Activated naive CD4-positive, alpha-beta T cell treated with anti-CD3 and anti-CD28 coated beads for 36 hours (primary cell): ENCODE results near the gene RER1. TPM values are rescaled to one million over a fixed set of nuclear protein-coding genes. Genes with fewer than 3 reads are reported as not detected.

Experiments used
- CTCF ChIA-PET: fragments of 350-600 bp; sonication (Branson Sonifier 250); formaldehyde crosslinking; loops from one replicate; lab custom pipeline; 2021; ENCODE audit warnings: antibody characterized with exemption; lab: Charles Lee
- DNase-seq: peaks from one replicate; pipeline ENCODE4 v3.0.0-alpha.2; 2020
- H3K27ac Mint-ChIP-seq: one replicate; pipeline ENCODE4 v1.8.0; 2021; ENCODE audit warnings: mild to moderate bottlenecking, mixed read lengths
- H3K27me3 Mint-ChIP-seq: one replicate; pipeline ENCODE4 v1.8.0; 2021; ENCODE audit warnings: low read depth, mixed read lengths
- H3K36me3 Mint-ChIP-seq: one replicate; pipeline ENCODE4 v1.8.0; 2021; ENCODE audit warnings: low read depth, mixed read lengths
- H3K4me1 Mint-ChIP-seq: one replicate; pipeline ENCODE4 v1.8.0; 2021; ENCODE audit warnings: low read depth, mixed read lengths
- H3K4me3 Mint-ChIP-seq: one replicate; pipeline ENCODE4 v1.8.0; 2021; ENCODE audit warnings: mild to moderate bottlenecking, moderate library complexity, mixed read lengths
- H3K9me3 Mint-ChIP-seq: one replicate; pipeline ENCODE4 v1.8.0; 2021; ENCODE audit warnings: mixed read lengths
- intact Hi-C: fragments of 100-400 bp; cut with micrococcal nuclease; formaldehyde crosslinking; loops from one replicate; pipeline ENCODE4 v1.15.1; 2023
- total RNA-seq, 2 experiments: library from RNA; stranded (reverse); gene quantifications; one replicate each; pipeline ENCODE4 v1.2.3, GENCODE V29; 2021

The RER1 gene
- total RNA-seq, 2 experiments from 2014 or later, result 115 to 124 TPM

DNA sequence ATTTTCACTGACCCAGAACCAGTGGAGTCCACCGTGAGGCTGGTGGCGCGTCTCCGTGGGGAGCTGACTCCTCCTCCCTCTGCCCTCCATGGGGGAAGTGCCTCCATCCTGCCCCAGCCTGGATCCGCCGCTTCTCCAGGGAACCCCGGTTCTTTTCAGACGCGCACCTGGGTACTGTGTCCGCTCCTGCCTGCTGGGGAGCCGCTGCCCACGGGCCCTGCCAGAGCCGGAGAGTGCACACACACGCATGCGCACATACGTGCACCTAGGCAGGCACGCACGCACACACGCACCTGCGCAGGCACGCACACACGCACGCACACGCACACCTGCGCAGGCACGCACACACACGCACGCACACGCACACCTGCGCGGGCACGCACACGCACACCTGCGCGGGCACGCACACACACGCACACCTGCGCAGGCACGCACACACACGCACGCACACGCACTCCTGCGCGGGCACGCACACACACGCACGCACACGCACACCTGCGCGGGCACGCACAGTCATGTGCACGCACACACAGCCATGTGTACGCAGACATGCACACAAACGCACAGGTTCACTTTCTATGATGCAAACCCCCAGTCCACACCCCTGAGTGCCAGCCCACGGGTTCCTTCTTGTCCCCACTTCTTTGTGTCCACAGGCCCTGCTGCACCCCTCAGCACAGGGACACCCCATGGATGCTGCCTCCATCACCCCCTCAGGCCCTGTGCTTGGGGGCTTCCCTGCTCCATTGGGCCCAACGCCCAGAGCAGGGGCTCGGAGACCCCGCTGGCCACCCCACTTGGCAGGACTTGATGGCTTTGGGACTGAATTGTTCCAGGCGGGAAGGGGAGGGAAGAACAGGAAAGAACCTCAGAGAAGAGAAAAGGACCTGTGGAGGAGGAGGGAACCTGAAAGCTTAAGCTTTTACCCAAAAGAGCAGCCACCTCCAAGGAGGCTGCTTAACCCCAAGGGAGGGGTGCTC lies 43.0 kb upstream of the RER1 start:
- CTCF ChIA-PET, result no interaction called here
- Mint-ChIP-seq H3K27ac (no peak overlapping the region), H3K4me3 (no peak overlapping the region), H3K27me3 (no peaks in the 10 kb centered on the region), H3K9me3 (no peaks in the 10 kb centered on the region), H3K36me3 (no peaks in the 10 kb centered on the region), H3K4me1 (no peaks in the 10 kb centered on the region)
- no peak for DNase-seq
- intact Hi-C loops, result no loop called here

GRCh38 chr1:2349806-2350205 lies 41.8 kb upstream of the RER1 start:
- intact Hi-C loops, result no loop called here
- H3K9me3 Mint-ChIP-seq, result no peaks in the 10 kb centered on the region
- CTCF ChIA-PET, result no interaction called here

GRCh38 chr1:2350501-2350900 lies 41.1 kb upstream of the RER1 start:
- H3K27me3 Mint-ChIP-seq, result no peaks in the 10 kb centered on the region
- no peak for DNase-seq
- no peaks in the 10 kb centered on the region for H3K9me3 Mint-ChIP-seq
- CTCF ChIA-PET, result no interaction called here
- intact Hi-C loops, result no loop called here
- H3K4me1 Mint-ChIP-seq, result no peaks in the 10 kb centered on the region
- no peaks in the 10 kb centered on the region for H3K36me3 Mint-ChIP-seq
- no peak overlapping the region for H3K27ac Mint-ChIP-seq
- H3K4me3 Mint-ChIP-seq, result no peak overlapping the region

More at GRCh38 chr1:2349806-2350205, 41.8 kb upstream of the RER1 start:
- Mint-ChIP-seq H3K27ac (no peak overlapping the region), H3K36me3 (no peaks in the 10 kb centered on the region), H3K4me3 (no peak overlapping the region), H3K4me1 (no peaks in the 10 kb centered on the region), H3K27me3 (no peaks in the 10 kb centered on the region)
- DNase-seq, result no peak

DNA sequence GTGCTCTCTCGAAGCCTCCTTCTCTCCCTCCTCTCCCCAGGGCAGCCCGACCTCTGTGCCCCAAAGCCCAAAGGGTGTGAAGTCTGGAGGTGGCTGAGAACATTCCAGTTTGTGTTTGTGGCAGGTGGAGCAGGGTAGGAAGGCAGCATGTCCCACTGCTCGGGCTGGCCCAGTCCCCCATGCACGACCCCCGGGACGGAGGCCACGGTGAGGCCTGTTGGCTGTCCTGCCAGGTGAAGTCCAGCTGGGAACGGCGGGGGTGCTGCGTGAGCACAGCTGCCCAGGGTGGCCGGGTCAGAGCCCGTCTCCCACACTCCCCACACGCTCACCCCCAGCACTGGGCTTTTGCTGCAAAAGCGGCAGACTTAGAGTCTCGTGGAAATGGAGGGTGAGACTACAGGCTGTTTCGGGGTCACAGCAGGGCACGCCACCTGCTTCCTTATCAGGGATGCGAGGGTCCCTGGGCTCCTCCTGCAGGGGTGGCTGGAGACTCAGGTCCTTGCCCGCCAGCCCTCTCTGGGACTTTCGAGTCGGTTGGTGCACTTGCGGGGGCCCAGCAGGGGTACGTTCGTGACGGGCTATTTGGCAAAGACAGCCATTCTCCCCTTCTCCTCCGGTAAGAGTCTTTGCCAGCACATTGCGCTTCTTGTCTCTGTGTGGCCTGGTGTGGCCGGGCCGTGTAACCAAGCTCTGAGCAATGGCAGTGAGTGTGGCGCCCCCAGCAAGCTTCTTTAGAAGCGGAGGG lies 40.6 kb upstream of the RER1 start:
- no peak overlapping the region for H3K4me3 Mint-ChIP-seq
- intact Hi-C loops, result no loop called here
- CTCF ChIA-PET, result no interaction called here
- no peak for DNase-seq
- no peaks in the 10 kb centered on the region for H3K27me3 Mint-ChIP-seq
- no peaks in the 10 kb centered on the region for H3K4me1 Mint-ChIP-seq
- H3K36me3 Mint-ChIP-seq, result no peaks in the 10 kb centered on the region
- H3K9me3 Mint-ChIP-seq, result no peaks in the 10 kb centered on the region
- H3K27ac Mint-ChIP-seq, result no peak overlapping the region

DNA sequence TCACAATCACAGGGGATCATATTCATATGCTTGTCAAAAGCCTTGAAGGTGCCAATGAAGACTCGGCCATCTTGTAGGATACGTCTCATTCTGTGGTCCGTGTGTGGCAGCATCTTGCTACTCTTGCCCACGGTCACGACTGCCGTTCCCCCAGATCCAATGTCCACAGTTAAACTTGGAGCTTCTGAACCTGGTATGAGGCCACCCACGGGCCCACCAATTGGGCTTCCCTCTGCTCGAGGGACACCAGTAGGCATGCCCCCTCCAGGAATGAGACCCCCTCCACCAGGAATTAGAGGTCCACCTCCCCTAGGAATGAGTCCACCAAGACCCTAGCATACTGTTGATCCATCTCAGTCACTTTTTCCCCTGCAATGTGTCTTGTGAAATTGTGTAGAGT lies 39.9 kb upstream of the RER1 start:
- no peak for DNase-seq
- H3K27ac Mint-ChIP-seq, result no peak overlapping the region
- H3K36me3 Mint-ChIP-seq, result no peaks in the 10 kb centered on the region
- H3K27me3 Mint-ChIP-seq, result no peaks in the 10 kb centered on the region
- CTCF ChIA-PET, result no interaction called here
- no peaks in the 10 kb centered on the region for H3K9me3 Mint-ChIP-seq
- intact Hi-C loops, result no loop called here
- no peak overlapping the region for H3K4me3 Mint-ChIP-seq
- no peaks in the 10 kb centered on the region for H3K4me1 Mint-ChIP-seq

GRCh38 chr1:2352341-2352896 lies 39.2 kb upstream of the RER1 start:
- Mint-ChIP-seq H3K36me3 (no peaks in the 10 kb centered on the region), H3K9me3 (no peaks in the 10 kb centered on the region), H3K27me3 (no peaks in the 10 kb centered on the region), H3K4me3 (no peak overlapping the region), H3K4me1 (no peaks in the 10 kb centered on the region), H3K27ac (no peak overlapping the region)
- CTCF ChIA-PET, result no interaction called here
- no peak for DNase-seq
- intact Hi-C loops, result no loop called here

- Mint-ChIP-seq H3K4me1 (no peaks in the 10 kb centered on the region), H3K4me3 (no peak overlapping the region), H3K36me3 (no peaks in the 10 kb centered on the region), H3K27ac (no peak overlapping the region), H3K27me3 (no peaks in the 10 kb centered on the region), H3K9me3 (no peaks in the 10 kb centered on the region)
- DNase-seq, result no peak
- intact Hi-C loops, result no loop called here
- CTCF ChIA-PET, result no interaction called here
Measured at GRCh38 chr1:2352897-2353550, 38.6 kb upstream of the RER1 start.

DNA sequence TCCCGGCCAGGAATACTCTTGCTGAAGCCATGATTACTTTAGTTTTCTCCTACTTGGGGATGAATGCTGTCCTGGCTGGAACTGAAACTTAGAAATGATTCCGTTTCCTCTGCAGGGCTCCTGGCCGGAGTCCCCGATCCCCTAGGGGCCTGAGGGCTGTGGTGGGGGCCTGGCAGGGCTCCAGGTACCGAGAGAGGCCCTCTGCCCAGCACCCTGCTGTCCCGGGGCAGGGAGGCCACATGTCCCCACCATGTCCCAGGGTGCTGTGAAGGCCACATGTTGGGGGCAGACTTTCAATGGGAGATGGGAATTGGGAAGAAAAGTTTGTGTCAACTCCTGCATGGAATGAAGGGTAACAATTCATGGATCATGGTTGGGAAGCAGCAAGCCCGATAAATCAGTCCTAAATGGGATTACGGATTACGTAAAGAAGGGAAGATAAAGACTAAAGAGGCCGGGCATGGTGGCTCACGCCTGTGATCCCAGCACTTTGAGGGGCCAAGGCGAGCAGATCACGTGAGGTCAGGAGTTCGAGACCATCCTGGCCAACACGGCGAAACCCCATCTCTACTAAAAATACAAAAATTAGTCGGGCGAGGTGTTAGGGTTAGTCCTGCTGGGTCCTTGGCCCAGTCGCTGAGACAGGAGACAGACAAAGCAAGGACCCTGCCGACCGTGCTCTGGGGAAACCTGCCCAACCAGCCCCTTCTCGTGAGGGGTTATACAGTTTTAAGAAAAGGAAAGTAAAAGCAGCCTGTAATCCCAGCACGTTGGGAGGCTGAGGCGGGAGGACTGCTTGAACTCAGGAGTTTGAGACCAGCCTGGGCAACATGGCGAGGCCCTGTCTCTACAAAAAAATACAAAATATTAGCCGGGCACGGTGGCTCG lies 37.8 kb upstream of the RER1 start:
- intact Hi-C loops, result no loop called here
- H3K27ac Mint-ChIP-seq, result no peak overlapping the region
- H3K4me3 Mint-ChIP-seq, result no peak overlapping the region
- no peaks in the 10 kb centered on the region for H3K4me1 Mint-ChIP-seq
- no peaks in the 10 kb centered on the region for H3K27me3 Mint-ChIP-seq
- no peaks in the 10 kb centered on the region for H3K9me3 Mint-ChIP-seq
- CTCF ChIA-PET, result no interaction called here
- no peak for DNase-seq
- H3K36me3 Mint-ChIP-seq, result no peaks in the 10 kb centered on the region

- H3K9me3 Mint-ChIP-seq, result no peaks in the 10 kb centered on the region
- H3K36me3 Mint-ChIP-seq, result no peaks in the 10 kb centered on the region
- no peak overlapping the region for H3K27ac Mint-ChIP-seq
- CTCF ChIA-PET, result no interaction called here
- DNase-seq, result no peak
- H3K4me1 Mint-ChIP-seq, result no peaks in the 10 kb centered on the region
- intact Hi-C loops, result no loop called here
- no peaks in the 10 kb centered on the region for H3K27me3 Mint-ChIP-seq
- H3K4me3 Mint-ChIP-seq, result no peak overlapping the region
Measured at GRCh38 chr1:2354511-2355372, 36.9 kb upstream of the RER1 start.

DNA sequence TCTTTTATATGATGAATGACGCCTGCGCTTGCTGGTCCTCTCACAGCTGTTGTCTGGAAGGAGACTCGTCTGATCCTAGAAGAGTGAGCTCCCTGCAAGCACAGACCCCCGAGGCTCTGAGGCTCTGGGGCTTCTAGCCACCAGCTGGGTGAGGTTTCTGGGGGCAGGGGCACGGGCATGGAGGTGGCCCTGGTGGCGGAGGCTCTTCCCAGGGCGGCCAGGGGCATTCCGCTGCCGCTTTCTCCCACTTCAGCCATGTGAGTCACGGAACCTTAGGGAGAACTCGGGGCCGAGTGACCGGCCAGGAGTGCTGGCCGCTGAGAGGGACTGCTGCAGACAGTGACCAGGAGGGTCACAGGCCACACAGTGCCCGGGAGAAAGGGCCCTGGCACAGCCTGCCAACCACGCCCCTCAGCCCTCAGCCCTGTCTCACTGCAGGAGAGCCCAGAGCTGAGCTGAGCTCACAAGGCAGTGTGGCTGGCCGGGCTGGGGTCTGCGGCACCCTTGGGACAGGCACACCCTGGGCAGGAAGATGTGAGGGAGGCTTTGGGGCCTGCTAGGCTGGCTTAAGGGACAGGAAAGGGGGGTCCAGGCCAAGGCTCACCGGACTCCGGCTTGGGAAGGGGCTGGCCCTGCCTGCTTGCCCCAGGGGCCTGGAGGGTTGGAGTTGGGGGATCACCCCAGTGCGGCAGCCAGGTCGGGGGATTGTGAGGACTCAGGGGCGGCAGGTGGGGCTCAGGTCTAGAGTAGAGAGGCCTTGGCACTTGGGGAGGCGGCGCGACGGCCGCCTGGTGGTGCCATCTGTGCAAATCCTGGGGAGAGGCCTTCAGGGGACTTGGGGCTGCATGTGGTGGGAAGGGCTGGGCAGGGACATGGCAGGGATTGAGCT lies 36.0 kb upstream of the RER1 start:
- CTCF ChIA-PET, result no interaction called here
- H3K4me1 Mint-ChIP-seq, result no peaks in the 10 kb centered on the region
- no peak for DNase-seq
- H3K27ac Mint-ChIP-seq, result no peak overlapping the region
- no peaks in the 10 kb centered on the region for H3K27me3 Mint-ChIP-seq
- intact Hi-C loops, result no loop called here
- H3K36me3 Mint-ChIP-seq, result no peaks in the 10 kb centered on the region
- H3K9me3 Mint-ChIP-seq, result no peaks in the 10 kb centered on the region
- no peak overlapping the region for H3K4me3 Mint-ChIP-seq
